GM18861 (cell line): ENCODE results near the gene GPC6.

Experiments
- ATAC-seq: cut with Tn5 transposase; IDR thresholded peaks from one replicate; pipeline ENCODE4 v1.9.1; 2021; ENCODE audit not compliant: unreplicated experiment

The GPC6 gene

DNA sequence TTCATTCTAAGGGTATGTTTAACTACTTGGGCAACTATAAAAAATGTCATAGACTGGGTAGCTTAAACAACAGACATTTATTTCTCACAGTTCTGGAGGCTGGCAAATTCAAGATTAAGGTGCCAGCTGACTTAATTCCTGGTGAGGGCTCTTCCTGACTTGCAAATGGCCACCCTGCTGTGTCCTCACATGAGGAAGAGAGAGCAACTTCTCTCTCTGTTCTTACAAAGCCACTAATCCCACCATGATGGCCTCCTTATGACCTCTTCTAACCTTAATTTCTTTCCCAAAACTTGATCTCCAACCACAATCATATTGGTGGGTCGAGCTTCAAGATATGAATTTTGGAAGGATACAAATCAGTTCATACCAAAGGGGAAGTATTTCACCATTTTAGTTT is 853.9 kb downstream of the GPC6 start:
- ATAC-seq: no peak

DNA sequence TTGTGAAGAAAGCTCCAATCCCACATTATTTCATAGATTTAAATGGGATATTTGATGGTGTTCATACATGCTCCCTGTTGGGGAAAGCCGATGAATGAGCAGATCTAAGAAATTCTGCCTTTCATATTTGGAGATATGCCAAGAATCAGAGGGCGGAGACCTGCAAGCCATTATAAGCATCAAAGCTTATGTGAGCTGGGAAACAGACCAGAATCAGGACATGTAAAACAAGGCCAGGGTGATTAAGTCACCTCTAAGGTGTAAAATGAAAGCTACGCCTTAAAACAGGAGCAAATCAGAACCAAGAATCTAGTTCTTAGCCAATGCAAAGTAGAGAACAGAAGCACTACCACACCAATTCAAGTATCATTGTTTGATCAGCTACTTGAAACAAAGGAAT is 860.5 kb downstream of the GPC6 start:
- no peak for ATAC-seq

DNA sequence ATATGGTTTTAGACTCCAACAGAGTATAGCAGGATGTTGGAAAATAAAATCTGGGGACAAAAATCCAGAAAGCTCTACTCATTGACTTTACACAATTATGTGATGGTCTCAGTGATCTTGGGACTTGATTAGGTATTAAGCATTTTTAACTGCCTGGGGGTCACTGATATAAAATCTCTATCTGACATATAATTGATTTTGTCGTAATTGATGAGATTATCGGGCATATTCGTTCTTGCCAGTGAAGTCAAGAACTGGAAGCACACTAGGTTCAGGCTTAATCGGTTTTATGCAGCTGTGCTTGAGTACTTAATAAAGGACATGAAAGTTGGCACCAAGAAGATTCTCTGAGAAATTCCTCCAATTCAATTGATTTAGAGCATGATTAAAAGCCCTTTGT is 862.1 kb downstream of the GPC6 start:
- no peak for ATAC-seq

DNA sequence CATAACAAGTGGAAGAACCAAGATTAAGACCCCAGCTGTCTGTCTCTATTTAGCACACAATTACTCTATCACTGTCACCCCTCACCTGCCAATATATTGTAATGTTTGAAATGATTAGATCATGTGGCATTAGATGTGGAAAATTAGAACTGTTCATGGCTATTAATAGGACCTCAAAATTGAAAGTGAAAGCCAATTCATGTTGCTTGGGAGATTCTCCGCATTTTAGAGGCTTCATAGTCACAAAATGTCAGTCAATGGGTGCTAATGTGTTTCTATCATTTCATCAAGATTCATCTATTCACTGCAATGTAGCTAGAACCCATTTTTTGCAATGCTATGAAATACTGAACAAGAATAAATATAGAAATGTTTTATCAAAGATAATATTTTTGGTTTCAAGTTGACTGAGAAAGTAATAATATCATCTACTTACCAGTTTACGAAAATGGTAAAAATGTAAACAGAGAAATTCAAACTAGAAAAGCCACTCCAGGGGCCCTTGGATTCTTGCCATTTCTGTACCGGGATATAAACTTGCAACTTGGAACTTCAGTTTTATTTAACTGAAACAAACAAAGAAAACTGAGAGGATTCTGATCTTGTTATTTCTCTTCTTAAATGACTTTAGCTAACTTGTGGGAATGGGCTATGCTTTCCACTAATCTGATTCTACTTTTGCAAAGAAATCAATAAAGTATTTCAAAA is 864.3 kb downstream of the GPC6 start:
- ATAC-seq: no peak

DNA sequence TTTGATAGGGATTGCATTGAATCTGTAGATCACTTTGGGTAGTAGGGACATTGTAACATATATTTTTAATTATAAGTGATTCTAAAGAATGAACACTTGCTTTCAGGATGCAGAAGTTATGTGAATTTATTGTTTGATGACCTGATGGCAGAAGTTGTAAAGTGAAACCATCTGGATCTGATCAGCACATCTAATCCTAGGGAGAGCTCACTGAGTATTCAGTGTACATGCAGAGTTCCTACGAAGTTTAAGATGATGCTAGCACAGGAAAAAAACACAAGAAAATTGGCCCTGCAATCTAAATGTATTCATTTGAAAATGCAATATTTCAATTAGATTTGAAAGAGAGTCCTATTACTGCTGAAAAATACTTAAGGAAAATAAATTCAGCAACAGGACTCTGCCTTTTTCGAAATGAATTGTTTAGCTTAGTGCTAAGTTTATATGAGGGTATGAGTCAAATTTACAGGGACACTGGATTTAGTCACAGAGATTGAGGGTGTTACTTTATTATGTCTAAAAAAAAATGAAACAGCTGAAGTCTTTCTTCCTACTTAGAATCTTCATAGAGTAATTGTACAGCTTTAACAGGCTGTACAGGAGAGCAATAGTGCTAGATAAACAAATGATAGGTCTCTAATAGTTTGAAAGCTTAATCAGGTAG is 867.2 kb downstream of the GPC6 start:
- no peak for ATAC-seq

DNA sequence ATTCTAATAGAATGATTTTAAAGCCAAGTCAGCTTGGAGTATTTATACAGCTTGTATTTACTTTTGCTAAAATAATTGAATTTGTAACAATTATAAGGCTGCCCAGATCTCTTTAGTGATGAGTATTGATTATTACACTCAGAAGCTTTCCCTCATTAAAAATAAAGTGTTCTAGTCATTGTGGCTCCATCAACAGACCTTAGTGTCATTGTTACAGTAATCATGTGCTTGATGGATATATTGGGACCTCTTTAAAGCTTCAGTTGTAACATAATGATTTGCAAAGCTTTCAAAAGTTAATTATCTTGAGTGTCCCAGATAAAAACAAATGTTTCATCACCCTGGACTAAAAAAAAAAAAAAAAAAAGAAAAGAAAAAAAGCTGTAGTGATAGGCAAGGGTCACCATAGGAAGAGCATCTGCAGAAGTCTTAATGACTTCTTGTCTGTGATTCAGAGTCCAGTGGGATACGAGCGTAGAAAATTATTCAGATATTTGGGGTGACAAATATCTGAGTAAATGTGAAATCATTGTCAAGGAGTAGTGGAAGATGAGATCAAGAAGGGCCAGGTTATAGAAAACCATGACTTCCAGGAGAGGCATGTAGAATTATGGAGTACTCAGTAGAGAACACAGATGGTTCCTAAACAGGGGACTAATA is 883.2 kb downstream of the GPC6 start:
- no peak for ATAC-seq

DNA sequence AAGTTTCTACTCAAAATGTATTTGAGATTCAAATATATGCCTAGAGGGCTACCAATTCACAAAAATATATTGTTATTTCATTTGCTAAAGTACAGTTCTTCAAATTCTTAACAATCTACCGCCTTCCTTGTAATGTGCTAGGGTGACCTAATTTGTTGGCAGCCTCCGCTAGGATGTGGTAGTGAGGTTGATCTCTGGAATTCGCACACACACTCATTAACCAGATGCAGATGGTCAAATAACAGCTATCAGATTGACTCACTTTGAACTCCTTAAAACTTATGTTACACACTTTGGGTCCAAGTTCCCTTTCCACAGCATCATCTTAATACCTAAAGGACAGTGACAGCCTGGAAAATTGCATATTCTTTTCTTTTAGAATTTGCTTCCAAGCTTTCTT is 885.6 kb downstream of the GPC6 start:
- no peak for ATAC-seq

DNA sequence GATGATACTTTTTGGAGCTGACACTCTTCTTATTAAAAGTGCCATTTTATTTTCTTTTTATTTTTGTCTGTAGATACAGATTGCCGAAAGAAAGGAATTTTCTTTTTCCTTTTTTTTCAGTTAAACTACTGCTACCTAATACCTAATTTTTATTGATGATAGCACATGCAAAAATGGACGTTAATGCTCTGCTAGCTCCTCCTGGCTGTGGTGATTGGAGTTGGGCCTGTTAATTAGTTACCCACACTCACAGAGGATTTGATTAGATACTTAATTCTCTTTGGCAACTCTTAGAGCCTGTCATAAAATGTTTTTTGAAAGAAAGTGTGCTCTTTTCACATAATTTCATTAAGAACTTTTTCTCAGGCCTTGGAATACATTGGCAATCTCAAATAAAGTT is 886.1 kb downstream of the GPC6 start:
- ATAC-seq: no peak

DNA sequence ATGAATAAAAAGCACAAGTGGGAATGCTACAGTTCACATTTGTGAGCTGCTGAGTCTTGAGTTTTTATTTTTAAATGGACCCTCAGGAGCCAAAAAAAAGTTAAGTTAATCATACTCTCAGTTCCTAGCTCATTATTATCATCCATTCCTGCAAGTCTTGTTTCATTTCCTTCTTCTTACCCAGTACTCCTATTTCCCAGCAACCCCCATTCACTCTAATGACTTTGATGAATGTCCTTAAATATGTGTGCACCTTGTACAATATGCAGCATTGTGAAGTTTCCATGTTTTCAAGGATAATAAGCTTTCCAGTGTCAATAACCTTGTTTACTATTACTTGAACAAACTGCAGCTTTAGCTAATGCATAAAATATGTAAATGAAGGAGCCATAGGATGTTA is 886.6 kb downstream of the GPC6 start:
- ATAC-seq: no peak

DNA sequence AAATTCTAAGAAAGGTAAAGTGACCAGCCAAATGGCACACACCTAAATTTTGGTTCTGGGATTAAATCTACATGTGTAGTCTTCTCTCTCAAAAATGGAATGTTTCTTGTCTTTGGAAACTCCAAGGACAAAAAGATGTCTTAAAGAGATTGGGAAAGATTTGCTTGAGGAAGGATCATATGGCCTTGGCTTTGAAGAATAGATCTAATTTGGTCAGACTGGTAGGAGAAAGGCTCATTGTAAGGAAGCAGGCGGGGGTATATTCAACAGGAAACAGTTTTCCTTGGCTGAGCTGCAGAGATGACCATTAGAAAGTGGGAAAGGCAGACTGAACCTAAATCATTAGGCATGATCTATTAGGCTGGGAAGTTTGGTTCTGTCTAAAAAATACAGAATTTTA is 887.6 kb downstream of the GPC6 start:
- ATAC-seq: no peak

DNA sequence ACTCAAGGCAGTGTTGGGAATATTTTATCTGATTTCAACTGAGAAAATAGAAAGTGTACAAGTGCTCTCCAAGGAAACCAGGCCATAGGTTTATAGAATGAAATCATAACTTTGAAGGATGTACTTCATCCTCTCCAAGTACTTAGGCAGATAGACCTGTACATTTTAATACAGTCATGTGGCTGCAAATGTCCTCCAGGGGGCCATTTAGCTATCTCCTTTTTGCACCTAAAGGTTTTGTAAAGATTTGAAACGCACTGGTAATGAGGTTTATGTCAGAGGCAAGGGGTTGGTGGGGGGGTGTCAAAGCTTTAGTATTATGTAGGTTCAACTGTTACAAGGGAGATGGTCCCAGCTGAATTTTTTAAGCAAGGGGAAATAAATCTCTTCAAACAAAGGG is 888.4 kb downstream of the GPC6 start:
- ATAC-seq: no peak

DNA sequence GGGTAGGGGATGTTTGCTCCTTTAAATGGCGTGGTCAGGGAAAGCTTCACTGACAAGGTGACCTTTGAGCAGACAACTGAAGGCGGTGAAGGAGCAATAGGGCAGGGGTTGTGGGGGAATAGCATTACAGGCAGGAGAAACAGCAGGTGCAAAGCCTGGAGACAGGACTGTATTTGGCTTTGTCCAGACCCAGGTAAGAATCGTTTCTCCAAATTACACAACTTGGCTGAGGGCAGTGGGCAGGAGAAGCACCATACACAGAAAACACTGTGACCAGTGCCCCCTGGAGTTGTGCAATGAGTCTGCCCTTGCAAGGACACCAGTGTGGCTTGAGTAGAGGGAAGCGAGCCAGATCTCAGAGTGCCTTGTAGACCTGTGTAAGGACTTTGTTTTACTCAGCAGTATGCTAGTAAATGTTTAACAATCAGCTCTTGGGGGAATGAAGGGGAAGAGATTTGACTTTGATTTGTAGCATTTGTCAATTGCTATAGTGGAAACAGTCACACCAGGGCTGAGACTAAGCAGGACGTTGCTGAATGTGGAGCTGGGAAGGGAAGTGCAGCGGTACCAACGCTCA is 892.8 kb downstream of the GPC6 start:
- ATAC-seq: no peak

DNA sequence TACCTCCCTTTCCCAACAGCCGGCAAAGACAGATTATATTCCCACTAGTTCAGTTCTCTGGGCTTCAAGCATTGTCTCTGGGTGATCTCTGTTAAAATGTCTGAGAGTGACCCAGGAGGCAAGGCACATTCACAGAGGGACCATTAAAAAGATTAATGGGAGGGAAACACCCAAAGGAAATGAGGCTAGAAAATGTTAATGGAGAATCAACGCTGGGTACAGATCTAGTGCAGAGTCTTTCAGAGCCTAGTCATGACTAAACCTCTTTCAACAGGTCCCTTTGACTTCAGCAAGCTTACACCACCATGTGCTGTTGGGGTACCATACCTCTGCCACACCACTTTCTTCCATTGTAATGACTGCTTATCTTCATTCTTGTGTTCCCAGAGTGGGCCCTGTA is 894.3 kb downstream of the GPC6 start:
- no peak for ATAC-seq

DNA sequence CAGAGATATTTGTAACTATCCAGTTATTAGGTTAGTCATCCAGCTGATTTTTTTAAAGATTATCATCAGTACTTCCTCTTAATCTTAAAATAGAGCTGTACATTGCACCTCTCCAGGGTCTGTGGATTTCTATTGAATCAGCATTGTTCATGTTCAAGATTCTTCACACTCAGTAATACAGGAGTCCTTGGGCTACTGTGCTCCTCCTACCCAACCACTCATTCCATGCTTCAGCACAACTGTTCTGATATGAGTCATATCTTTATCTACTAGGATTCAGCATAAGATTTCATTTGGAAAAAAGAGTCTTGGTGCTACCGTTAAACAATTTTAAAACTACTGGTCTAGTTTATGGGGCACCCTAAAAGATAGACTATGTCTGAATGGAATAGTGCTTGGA is 895.1 kb downstream of the GPC6 start:
- ATAC-seq: no peak

DNA sequence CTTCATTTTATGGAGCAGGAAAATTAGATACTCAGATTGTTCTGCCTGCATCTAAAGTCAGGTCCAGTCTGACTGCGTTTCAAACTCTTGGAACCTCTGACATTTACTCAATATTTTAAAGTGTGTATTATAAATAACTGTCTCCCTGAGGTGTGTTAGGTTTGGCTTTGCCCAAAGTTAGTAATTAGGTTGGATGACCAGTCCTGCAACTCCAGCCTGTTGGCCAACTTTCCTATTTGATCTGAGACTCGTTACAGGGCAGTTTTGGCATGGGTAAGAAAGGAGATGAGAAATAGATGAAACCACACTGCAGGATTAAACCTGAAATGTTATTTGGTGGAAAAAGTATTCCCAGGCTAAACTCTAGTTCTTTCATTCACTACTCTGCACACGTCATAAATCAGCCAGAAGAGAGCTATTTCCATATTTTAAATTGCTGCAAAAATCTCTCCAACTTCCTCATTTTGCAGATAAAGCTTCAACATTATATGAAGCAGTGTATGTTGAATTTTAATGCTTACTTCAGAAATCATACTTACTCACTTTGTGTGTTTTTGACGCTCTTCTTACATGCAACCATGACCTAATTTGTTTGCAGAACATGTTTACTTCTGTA is 895.8 kb downstream of the GPC6 start:
- ATAC-seq: no peak

DNA sequence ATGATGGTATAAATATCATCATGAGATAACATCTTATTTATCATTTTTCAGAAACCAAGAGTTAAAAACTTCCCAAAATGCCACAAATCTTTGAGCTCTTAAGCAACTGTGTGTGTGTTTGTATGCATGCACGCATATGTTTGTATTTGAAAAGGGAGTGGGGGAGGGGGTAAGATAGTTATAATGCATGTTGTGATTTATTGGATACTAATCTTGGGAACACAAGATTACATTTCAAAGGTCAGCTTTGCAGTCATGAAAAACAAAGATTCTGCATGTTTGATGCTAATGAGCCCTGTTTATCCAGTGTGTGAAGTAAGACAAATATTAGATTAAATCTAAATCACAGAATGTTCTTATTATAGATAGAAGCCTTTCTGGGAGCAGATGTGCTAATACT is 897.0 kb downstream of the GPC6 start:
- ATAC-seq: no peak

DNA sequence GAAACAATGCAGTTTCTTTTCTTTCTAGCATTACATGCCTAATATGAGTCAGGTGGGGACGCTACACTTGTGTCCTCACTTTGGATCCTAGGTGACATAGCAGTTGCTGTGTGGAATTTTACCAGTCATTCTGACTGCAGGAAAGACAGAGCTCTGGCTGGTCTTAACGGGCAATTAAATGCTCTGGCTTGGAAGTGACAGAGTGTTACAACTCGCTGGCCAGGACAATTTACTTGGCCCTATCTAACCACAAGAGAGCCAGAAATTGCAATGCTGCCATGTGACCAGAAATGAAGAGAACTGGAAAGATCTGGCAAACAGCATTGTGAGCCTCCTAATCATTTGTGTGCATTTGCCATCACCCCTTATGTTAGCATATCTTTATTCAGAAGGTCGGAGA is 901.8 kb downstream of the GPC6 start:
- ATAC-seq: no peak

DNA sequence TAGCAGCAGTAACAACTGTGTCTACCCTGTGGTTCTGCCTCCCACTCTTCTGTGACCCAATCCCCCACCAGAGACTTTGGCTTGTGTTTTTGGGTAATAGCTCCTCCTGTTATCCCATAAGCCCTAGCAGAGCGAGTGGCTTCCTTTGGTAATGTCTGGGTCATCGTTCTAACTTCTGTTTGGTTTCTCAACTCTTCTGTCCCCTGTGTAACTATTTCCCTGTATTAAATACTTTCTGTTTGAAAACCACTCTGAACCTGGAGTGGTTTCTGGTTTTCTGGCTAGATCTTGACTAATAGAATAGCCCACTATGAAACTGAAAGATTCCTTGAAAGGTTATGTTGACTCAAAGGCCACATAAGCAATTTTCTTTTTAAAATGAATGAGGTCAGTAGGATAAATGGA is 902.9 kb downstream of the GPC6 start:
- no peak for ATAC-seq

DNA sequence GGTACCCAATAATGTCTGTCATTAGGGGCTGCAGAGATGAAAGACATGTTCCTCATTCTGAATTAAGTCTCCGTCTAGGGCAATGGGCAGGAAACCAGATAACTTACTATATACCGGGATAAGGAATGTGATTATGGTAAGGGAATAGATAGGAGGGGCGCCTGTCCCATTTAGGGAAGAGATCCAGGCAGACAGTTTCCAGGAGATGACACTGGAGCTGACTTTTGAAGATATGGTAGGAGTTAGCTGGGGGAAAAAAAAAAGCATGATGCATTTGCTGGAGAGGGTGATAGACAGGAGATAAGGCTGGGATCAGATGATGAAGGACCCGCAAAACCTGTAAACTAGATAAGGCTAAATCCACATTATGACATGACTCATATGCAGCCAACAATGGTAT is 912.2 kb downstream of the GPC6 start:
- ATAC-seq: no peak

DNA sequence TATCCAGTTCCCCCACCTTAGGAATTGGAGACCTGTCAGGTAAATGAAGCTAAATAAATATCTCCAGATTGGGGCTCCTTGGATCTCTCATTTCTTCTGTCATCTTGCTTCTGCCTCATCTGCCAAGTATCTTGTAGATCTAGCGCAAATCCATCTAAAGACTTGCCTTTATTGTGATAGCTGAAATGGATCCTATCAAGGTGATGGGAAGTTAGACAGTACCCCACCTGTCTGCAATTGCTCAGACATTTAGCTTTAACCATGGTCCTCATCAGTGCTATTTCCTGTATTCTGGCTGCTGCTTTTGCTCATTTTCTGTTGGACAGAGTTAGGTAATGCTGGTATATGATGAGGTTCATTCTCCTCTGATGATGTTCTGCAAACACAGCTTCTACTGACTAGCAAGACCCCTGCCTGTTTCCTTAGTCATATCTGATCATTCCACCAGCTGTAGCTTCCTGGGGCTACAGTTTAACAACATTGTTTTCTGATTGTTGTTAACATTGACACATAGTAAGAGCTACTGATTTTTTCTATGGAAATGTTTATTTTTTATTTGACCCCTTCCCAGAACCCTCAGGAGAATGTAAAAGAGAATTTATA is 912.9 kb downstream of the GPC6 start:
- no peak for ATAC-seq

DNA sequence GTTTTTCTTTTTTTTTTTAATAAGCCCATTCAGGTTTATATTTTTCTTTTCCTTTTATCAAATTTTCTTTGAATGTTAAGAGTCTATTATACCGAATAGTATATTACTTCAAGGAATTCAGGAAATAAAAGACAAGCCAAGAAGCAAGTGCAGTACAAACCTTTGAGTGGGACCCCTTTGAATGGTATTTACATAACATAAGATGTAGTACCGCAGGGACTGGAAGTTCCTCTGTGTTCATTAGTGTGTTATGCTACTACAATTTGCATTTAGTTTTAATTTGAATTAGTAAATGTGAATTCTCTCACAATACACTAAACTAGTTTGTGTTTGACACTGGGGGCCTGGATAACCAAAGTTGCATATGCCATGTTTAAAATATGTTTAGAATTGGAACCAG is 913.4 kb downstream of the GPC6 start:
- ATAC-seq: no peak
